Osteoblast (primary cell): ENCODE data around the gene PLPP1. TPM values are rescaled to one million over a fixed set of nuclear protein-coding genes. Genes with fewer than 3 reads are reported as not detected.
A peak's percentile ranks its signal among the peaks of the same experiment; 100 is the strongest.

Experiments used
- DNase-seq: peaks from one replicate; pipeline ENCODE4 v3.0.0; 2011; ENCODE audit warnings: low spot score, mixed read lengths; ENCODE audit not compliant: insufficient read length; ENCODE audit errors: missing footprints
- H2AFZ ChIP-seq: 2 replicates; pipeline ENCODE4 v1.6.0; 2011; ENCODE audit warnings: mild to moderate bottlenecking, low read length
- H3K27ac ChIP-seq: 2 replicates; pipeline ENCODE4 v1.5.1; 2011; ENCODE audit warnings: mild to moderate bottlenecking, low read depth, low read length, moderate library complexity
- H3K27me3 ChIP-seq: 2 replicates; pipeline ENCODE4 v1.6.0; 2012; ENCODE audit warnings: mild to moderate bottlenecking, control low read depth, inconsistent platforms, low read length, moderate library complexity; ENCODE audit not compliant: insufficient read depth
- H3K36me3 ChIP-seq: 2 replicates; pipeline ENCODE4 v1.5.1; 2011; ENCODE audit warnings: mild to moderate bottlenecking, low read length, control low read depth, moderate library complexity; ENCODE audit not compliant: insufficient read depth
- H3K4me1 ChIP-seq: 2 replicates; pipeline ENCODE4 v1.5.1; 2011; ENCODE audit warnings: mild to moderate bottlenecking, low read length, control low read depth, moderate library complexity; ENCODE audit not compliant: insufficient read depth
- H3K4me2 ChIP-seq: 2 replicates; pipeline ENCODE4 v1.6.0; 2011; ENCODE audit warnings: mild to moderate bottlenecking, low read length; ENCODE audit not compliant: insufficient read depth
- H3K4me3 ChIP-seq: fragments of 200-600 bp; sonication (generic); 3 replicates; pipeline ENCODE4 v1.5.1; 2012; ENCODE audit warnings: mild to moderate bottlenecking, low read length, inconsistent platforms; ENCODE audit not compliant: insufficient read depth
- H3K79me2 ChIP-seq: 2 replicates; pipeline ENCODE4 v1.6.0; 2012; ENCODE audit warnings: mild to moderate bottlenecking, low read length, control low read depth, inconsistent platforms; ENCODE audit not compliant: insufficient read depth
- H3K9me3 ChIP-seq: 2 replicates; pipeline ENCODE4 v1.5.1; 2011; ENCODE audit warnings: low read depth, low read length, control low read depth
- H4K20me1 ChIP-seq: 2 replicates; pipeline ENCODE4 v1.6.0; 2012; ENCODE audit warnings: mild to moderate bottlenecking, low read length, control low read depth; ENCODE audit not compliant: insufficient read depth
- total RNA-seq: library from RNA; depleted of rRNA; stranded (reverse); fragments of >200 nt; gene quantifications from 2 replicates; pipeline ENCODE4 v1.2.3, GENCODE V29; 2012
- TF ChIP-seq, protein P1 (sequence below): IDR thresholded peaks from 2 replicates; pipeline ENCODE4 v1.5.1; 2011; ENCODE audit warnings: mild to moderate bottlenecking, low read depth, low read length, moderate library complexity; ENCODE audit errors: extremely low read depth

PLPP1 gene
- total RNA-seq: 53.0 and 69.8 TPM in 2 replicates

DNA sequence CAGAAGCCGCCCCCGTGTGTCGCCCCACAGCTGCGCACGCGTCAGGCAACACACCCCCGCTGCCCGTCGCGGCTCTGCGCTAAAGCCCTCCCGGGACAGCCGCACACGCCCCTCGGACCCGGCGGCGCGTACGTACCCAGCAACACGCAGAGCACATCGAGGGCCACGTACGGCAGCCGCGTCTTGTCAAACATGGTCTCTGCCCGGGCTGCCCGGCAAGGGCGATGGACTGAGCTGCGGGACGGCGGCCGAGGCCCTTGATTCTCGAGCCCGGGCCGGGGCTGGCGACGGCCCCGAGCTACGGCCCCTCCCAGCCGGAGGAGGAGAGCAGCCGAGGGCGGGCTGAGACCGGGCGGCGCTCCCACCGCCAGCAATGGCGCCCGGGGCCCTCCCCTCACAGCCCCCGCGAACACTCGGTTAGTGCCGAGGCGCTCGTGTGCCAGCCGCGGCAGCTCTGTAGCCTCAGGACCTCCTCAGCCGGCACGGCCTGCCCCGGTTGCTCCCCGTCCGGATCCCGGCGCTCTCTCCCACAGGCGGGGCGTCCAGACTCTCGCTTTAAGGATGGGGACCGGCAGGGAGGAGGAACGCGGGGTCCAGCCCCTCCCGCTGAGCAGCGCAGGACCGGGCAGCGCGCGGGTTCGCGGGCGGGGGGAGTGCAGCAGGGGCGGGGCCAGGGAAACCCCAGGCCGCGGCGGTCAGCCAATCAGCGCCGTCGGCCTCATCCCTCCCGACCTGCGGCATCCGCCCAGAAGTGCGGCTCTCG lies at the start of gene PLPP1:
Gene PLPP1 (minus strand): TSS at position 529 of the 763 bp plus-strand sequence. CDS start 335 bp downstream, at position 194.
- H3K27ac ChIP-seq: peak within 1 kb of the TSS; percentile 72
- no peaks in the 10 kb centered on the region for H3K27me3 ChIP-seq
- H3K9me3 ChIP-seq: no peaks in the 10 kb centered on the region
- H2AFZ ChIP-seq: peak within 1 kb of the TSS; percentile 96
- H3K4me1 ChIP-seq: peaks cover 8% of the 10 kb centered on the region
- peaks cover 34% of the 10 kb centered on the region for H3K79me2 ChIP-seq
- DNase-seq: peak; percentile 98
- peak within 1 kb of the TSS; percentile 90 for H3K4me3 ChIP-seq
- peaks cover 8% of the 10 kb centered on the region for H4K20me1 ChIP-seq
- TF ChIP-seq, protein P1, sequence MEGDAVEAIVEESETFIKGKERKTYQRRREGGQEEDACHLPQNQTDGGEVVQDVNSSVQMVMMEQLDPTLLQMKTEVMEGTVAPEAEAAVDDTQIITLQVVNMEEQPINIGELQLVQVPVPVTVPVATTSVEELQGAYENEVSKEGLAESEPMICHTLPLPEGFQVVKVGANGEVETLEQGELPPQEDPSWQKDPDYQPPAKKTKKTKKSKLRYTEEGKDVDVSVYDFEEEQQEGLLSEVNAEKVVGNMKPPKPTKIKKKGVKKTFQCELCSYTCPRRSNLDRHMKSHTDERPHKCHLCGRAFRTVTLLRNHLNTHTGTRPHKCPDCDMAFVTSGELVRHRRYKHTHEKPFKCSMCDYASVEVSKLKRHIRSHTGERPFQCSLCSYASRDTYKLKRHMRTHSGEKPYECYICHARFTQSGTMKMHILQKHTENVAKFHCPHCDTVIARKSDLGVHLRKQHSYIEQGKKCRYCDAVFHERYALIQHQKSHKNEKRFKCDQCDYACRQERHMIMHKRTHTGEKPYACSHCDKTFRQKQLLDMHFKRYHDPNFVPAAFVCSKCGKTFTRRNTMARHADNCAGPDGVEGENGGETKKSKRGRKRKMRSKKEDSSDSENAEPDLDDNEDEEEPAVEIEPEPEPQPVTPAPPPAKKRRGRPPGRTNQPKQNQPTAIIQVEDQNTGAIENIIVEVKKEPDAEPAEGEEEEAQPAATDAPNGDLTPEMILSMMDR: no peak
- H3K36me3 ChIP-seq: no peaks in the 10 kb centered on the region
- H3K4me2 ChIP-seq: peak within 1 kb of the TSS; percentile 93

DNA sequence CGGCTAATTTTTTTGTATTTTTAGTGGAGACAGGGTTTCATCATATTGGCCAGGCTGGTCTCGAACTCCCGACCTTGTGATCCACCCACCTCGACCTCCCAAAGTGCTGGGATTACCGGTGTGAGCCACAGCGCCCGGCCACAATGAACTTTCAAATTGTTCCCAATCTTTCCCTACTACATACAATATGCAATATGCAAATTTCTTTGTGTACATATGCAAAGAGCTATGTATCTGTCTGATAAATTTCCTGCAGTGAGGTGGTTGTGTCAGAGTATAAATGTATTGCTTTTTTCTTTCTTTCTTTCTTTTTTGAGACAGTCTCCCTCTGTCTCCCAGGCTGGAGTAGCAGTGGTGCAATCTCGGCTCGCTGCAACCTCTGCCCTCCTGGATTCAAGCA lies 48.8 kb upstream of the PLPP1 start:
- Histone ChIP-seq H3K36me3 (no peaks in the 10 kb centered on the region), H3K4me3 (no peak overlapping the region), H3K9me3 (no peaks in the 10 kb centered on the region), H3K4me2 (no peak overlapping the region), H3K4me1 (no peaks in the 10 kb centered on the region), H3K79me2 (no peaks in the 10 kb centered on the region), H3K27ac (no peak overlapping the region), H3K27me3 (no peaks in the 10 kb centered on the region), H2AFZ (no peak overlapping the region), H4K20me1 (no peaks in the 10 kb centered on the region)
- DNase-seq: no peak
- TF ChIP-seq, protein P1: no peak

DNA sequence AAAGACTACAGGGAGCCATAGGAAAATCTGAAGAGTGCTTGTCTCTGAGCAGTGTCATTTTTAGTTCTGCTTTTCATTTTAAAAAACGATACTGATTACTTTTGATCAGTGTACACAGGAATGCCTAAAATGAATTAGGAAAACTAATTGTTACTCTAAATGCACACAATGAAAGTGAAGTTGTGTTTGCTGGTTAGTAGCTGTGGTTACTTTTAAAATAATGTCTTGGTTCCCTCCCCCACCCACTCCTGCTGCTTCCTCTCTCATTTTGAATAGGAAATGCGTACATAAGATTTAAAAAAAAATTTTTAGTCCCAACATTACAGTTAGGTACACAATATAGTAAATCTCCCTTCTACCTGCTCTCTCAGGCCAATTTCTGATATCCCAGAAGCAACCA lies 47.5 kb upstream of the PLPP1 start:
- H3K27me3 ChIP-seq: no peaks in the 10 kb centered on the region
- no peaks in the 10 kb centered on the region for H3K36me3 ChIP-seq
- TF ChIP-seq, protein P1: no peak
- no peak for DNase-seq
- no peaks in the 10 kb centered on the region for H3K79me2 ChIP-seq
- H3K9me3 ChIP-seq: no peaks in the 10 kb centered on the region
- no peak overlapping the region for H2AFZ ChIP-seq
- H3K27ac ChIP-seq: no peak overlapping the region
- no peaks in the 10 kb centered on the region for H4K20me1 ChIP-seq
- H3K4me1 ChIP-seq: peaks cover 4% of the 10 kb centered on the region
- H3K4me3 ChIP-seq: no peak overlapping the region
- H3K4me2 ChIP-seq: no peak overlapping the region

DNA sequence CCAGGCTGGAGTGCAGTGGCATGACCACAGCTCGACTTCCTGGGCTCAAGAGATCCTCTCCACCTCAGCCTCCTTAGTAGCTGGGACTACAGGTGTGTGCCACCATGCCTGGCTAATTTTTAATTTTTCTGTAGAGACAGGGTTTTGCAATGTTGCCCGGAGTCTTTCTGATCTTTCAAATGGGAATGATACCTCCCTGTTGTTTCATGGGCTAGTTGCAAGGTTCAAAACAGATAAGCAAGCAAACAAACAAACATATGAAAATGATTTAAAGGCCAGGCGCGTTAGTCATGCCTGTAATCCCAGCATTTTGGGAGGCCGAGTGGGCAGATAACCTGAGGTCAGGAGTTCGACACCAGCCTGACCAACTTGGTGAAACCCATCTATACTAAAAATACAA lies 45.3 kb upstream of the PLPP1 start:
- Histone ChIP-seq H3K4me2 (no peak overlapping the region), H3K79me2 (no peaks in the 10 kb centered on the region), H4K20me1 (no peaks in the 10 kb centered on the region), H3K4me1 (peaks cover 13% of the 10 kb centered on the region), H3K36me3 (no peaks in the 10 kb centered on the region), H2AFZ (no peak overlapping the region), H3K9me3 (no peaks in the 10 kb centered on the region), H3K27ac (no peak overlapping the region), H3K4me3 (no peak overlapping the region), H3K27me3 (no peaks in the 10 kb centered on the region)
- TF ChIP-seq, protein P1: no peak
- DNase-seq: no peak
